Stimulated activated CD4-positive, alpha-beta T cell treated with anti-CD3 and anti-CD28 coated beads, Interleukin-4, amount 100 ng/mL, for 4 hours (primary cell): ENCODE measurements around the gene SUPT5H.
"Not testable (repeated sequence)": the region's sequence is repeated elsewhere in the genome, so short reads cannot be mapped to it uniquely, and the experiment has no call there.

Experiments used
- DNase-seq, 2 experiments: peaks; one replicate each; pipeline ENCODE4 v3.0.0-alpha.2; 2020

The SUPT5H gene

DNA sequence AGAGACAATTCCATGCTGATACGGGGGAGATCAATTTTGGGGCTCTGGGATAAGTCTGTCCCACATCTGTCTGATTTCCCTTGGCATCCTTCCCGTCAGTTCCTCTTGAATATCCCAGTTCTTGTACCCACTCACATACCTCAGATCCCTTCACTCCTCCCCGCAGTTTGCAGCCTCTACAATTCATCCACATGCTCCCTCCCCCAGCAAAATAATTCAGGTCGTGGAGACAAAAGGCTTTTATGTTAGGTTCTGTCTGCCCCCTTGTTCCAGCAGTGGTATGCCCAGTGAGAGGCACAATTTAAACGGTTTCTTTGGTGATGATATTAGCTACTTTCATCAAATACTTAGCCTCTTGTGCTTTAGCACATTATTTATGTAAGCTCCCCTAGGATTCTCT is 19.2 kb upstream of the SUPT5H start:
- no peak for DNase-seq

DNA sequence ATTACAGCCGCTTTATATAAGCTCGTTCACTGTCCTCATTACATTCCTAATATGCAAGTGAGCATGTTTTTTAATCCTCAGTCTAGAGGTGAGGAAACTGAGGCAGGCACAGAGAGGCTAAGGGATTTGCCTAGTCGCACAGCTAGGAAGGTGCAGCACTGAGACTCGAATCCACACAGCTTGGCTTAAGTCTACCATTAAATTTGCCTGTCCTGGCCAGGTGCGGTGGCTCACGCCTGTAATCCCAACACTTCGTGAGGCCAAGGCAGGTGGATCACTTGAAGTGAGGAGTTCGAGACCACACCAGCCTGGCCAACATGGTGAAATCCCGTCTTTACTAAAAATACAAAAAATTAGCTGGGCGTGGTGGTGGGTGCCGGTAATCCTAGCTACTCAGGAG is 17.7 kb upstream of the SUPT5H start:
- DNase-seq, result no peak

DNA sequence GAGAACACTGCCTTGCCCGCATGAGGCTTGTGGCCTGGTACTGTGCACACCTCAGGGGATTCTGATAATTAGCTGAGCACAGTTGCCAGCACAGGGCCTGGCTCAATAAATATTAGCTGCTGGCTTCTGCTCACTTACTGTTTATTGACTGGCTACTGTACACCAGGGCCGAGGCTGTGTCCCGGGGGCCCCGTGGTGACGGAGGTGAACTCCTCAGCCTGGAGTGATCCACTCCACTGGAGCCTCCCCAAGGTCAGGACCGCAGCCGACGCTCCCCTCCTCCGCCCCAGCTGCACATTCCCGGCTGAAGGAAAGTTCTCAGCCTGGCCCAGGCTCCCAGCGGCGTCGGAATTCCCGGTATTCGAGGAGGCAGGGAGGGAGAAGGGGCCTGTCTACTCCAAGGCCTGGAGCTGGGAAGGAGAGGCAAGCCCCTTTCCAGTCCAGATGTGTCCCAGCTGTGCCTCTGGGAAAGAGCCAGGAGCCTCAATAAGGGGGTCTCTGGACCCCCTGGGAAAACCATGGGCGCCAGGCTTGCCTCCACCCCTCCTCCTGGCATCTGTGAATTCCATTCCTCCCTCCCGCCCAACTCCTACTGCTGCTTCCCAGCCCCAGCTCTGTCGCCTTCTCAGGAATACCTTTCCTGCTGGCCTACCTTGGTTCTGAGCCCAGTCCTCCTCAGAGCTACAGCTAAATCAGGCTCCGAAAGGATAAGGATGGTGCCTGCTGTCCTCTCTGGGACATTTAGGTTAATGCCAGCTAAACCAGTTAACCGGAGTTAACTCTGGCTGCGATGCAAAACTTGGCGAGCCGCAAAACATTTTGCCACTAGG is 16.9 kb upstream of the SUPT5H start:
- DNase-seq, result no peak

DNA sequence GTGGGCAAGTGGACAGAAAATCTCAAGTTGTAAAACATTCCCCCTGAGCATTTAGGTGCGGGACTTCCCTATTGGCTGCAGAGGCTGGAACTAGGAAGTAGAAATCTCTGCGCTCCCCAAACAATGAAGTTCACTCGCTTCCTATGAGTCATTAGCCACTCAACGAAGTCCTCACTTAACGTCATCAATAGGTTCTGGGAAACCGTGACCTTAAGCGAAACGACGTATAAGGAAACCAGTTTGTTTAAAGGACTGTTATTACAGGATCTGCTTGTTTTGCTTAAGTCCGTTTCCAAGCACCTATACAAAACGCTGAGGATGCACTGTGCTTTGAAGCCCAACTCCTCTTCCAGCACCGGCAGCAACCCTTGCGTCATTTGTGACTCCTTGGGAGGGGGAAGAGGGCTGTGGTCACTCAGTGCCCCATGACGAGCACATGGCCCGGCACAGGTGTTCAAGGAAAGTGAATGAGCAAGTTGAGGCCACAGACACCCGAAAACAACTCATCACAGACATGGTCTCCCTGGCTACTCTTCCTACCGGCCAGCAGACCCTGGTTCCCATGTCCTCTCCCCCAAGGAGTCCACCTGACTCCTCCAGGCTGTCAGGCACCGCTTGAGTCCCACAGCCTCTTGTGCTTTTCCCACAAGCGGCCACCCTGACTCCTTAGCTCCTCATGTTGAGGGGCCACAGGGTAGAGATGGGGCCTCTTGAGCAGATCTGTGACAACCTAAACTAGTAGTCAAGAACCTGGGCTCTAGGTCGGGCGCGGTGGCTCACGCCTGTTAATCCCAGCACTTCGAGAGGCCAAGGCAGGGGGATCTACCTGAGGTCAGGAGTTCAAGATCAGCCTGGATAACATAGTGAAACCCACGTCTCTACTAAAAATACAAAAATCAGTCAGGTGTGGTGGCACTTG is 14.4 kb upstream of the SUPT5H start:
- DNase-seq, result peak in 1 of 2 experiments; percentile 44

DNA sequence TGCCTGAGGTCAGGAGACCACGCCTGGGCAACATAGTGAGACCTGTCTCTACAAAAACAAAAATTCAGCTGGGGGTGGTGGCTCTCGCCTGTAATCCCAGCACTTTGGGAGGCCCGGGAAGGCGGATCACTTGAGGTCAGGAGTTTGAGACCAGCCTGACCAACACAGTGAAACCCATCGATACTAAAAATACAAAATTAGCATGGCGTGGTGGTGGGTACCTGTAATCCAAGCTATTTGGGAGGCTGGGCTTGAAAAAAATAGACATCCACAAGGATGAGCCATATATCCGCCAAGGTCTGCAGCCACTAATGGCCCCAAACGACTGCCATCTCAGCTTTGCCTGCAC is 12.7 kb upstream of the SUPT5H start:
- DNase-seq, result no peak

DNA sequence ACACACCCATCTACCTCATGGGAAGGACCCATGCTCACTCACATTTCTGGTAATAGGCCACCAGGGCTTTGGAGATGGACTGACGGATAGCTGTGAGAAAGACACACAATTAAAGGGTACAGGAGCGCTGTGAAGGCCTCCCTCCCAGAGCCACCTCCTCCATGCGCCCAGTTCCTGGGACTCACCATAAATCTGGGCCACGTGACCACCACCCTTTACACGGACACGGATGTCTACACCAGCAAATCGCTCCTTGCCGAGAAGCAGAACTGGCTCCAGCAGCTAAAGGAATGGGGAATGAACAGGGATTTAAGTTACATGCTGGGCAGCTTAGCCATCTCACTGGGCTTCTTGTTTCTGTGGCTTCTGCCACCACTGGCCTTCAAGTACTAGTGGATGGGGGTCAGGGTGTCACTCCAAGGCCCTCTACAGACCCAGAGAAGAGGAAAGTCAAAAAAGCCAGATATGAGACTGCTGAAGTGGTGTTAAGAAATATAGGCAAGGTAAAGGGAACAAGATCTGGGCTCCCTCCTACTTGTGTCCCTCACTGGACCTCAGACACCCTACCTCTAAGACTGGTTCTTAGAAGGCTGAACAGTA is 11.8 kb upstream of the SUPT5H start:
- DNase-seq, result no peak

DNA sequence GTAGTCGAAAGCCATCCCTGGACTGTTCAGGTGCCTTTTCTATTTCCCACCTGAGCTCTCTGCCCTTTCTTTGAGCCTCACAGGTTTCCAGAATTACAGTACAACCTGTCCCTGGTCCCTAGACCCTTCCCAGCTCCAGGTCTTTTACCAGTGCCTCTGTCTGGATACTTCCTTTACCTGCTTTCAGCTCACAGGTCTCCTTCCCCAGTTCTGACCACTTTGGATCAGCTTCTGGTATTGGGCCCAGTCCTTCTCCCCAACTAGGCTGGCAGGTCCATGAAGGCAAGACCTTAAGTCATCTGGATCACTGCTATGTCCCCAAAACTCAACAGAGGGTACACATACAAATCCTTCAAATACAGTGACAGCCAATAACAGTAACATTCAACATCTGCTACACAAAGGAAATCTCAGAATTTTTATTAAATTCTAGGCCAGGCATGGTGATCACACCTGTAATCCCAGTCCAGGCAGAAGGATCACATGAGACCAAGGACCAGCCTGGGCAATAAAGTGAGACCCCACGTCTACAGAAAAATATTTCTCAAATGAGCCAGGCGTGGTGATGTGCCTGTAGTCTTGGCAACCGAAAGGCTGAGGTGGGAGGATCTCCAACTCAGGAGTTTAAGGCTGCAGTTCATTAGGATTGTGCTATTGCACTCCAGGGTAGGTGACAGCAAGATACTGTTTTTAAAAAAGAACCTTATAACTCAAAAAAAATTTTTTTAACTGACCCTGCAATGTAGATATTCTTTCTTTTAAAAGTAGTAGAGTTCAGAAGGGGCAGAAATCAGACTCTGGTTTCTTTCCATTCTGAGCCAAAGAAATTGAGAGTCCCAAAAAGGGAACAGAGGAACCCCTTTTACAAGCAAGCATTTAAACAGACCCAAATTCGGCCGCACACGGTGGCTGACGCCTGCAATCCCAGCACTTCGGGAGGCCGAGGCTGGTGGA is 11.0 kb upstream of the SUPT5H start:
- no peak for DNase-seq

DNA sequence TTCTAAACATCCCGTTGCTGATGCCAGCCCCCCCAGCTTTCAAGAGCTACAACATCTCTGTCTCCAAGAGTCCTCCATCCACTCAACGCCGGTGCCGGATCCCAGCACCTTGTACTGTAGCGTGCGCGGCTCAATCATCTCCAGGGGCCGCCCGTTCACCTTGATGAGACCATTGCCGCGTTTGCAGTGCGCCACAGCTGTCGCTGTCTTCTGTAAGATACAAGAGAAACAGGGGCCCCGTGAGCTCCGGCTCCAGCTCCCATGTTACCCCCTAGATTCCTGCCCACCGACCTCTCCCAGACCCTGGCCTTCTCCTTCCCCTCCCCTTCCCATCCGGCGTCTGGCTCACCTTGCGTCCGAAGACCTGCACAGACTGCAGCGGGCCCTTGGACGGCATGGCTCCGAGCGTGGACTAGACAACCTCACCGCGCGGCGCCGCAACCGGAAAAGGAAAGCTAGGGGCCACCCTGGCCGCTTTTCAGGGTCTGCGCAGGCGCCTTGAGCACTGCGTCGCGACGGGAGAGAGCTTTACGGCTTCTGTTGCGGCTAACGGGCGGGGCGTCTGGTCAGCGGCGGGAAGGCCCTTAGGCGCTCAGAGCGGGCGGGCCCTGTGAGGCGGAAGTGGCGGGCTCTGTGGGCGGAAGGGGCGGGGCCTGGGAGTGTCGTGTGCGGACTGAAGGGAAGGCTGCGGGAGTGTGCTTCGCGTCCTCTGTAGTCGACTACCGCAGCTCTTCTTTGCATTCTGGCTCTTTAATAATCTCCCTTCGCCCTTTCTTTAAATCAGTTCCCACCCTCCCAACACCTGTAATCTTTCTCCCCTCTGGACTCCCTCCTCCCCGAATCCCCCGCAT is 9.7 kb upstream of the SUPT5H start, which contains the start of gene RPS16:
Gene RPS16 (minus strand): TSS at position 451 of the 851 bp plus-strand sequence. CDS start 54 bp downstream, at position 397.
- peak; percentile 99 for DNase-seq

DNA sequence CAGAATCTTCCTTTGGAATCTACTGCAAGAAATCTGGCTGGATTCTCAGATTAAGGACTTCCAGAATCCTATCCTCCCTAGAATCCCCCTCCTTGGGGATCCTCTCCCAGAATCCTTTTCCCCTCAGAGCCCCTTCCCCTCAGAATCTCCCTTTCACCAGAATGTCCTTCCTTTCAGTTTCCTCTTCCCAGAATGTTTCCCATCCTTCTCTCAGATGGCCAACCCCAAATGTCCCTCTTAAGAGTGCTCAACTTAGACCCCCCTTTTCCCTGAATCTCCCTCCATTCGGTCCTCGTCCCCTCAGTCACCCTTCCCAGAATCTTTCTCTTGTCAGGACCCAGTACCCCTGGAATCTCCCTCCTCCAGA is 9.0 kb upstream of the SUPT5H start:
- DNase-seq, result no peak

DNA sequence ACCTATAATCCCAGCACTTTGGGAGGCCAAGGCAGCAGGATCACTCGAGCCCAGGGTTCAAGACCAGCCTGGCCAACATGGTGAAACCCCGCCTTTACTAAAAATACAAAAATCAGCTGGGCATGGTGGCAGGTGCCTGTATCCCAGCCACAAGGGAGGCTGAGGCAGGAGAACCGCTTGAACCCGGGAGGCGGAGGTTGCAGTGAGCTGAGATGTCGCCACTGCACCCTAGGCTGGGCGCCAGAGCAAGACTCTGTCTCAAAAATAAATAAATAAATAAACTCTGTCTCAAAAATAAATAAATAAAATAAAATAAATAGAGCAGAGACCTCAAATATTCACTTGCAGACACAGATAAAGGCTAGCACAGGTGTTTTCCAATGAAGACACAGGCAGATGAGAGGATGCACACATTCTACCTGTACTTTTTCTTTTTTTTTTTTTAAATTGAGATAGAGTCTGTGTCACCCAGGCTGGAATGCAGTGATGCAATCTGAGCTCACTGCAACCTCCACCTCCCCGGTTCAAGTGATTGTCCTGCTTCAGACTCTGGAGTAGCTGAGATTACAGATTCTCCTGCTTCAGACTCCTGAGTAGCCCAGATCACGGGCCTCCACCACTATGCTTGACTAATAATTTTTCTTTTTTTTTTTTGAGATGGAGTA is 7.0 kb upstream of the SUPT5H start:
- DNase-seq, result no peak

DNA sequence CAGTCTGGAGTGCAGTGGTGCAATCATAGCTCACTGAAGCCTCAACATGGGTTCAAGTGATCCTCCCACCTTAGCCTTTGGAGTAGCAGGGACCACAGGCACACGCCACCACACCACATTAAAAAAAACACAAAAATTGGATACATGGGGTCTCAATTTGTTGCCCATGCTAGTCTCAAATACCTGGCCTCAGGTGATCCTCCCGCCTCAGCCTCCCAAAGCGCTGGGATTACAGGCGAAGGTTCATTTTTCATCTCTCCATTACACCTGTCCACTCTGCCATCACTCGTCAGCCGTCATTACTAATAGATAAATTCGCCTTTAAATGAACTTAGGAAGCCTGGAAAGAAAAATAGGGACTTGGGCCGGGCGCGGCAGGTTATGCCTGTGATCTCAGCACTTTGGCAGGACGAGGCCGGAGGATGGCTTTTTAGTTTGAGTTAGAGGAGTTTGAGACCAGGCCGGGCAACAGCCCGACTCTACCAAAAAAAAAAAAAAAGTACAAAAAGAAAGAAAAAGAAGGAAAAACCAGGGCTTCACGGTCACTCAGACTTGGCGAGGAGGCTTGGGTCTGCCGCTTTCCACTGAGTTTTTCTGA is 685 bp upstream of the SUPT5H start:
- DNase-seq, result no peak

DNA sequence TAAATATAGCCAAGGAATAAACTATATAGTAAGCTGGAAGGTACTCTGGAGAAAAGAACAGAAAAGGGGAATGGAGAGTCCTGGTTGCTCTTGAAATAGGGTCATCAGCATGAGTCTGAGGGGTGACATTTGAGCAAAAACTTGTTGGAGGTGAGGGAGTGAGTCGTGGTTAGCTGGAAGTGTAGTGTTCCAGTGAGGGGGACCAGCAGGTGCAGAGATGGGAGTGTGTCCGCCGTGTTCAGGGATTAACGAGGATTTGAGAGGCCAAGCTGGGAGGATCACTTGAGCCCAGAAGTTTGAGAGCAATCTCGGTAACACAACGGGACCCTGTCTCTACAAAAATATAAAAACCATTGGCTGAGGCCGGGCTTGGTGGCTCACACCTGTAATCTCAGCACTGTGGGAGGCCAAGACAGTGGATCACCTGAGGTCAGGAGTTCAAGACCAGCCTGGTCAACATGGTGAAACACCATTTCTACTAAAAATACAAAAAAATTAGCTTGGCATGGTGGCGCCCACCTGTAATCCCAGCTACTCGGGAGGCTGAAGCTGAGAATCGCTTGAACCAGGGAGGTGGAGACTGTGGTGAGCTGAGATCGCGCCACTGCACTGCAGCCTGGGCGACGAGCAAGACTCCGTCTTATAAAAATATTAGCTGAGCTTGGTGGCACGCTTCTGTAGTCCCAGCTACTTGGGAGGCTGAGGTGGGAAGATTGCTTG is 1.1 kb downstream of the SUPT5H start:
- DNase-seq, result no peak

DNA sequence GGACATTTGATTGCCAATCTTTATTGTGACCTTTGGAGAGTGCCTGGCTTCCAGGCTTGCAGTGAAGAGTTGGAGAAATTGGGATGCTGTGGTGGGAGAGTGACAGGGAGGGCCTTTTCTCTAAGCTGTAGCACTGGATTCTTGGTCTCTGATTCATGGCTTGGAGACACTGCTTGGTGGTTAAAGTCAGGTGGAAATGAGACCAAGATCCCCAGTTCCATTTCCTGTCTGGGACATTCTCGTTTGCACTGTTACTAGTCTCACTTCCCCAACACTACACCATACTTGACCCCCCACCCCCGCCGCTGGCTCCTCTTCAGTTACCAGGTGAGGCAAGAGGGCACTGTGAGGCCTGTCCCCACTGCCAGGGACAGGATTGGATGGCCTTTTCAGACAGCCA is 2.9 kb downstream of the SUPT5H start:
- DNase-seq, result no peak

DNA sequence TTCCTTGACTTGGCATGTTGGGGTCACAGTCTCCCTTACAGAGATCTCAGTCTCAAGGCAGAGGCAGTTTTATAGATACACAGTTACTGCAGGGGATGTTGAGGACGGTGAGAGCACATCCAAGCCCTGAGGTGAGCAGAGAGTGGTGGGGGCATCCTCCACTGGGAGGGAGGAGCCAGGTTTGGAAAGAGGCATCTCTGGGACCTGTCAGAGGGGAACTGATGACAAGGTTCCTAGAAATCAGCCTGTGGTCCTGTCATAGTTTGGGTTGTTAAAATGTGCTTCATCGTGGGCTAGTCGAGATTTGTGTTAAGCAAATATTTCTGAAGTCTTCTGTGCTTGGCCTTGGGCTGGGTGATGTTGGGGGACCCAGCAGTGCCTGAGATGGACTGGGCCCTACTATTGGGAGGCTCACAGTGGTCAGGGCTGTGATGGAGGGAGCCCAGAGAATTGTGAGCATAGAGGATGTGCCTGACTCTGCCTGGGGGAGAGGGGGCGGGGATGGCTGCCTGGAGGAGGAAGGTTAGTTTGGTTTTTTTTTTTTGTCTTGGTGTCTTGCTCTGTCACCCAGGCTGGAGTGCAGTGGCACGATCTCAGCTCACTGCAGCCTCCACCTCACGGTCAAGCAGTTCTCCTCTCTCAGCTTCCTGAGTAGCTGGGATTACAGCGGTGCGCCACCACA is 3.9 kb downstream of the SUPT5H start:
- DNase-seq, result no peak

DNA sequence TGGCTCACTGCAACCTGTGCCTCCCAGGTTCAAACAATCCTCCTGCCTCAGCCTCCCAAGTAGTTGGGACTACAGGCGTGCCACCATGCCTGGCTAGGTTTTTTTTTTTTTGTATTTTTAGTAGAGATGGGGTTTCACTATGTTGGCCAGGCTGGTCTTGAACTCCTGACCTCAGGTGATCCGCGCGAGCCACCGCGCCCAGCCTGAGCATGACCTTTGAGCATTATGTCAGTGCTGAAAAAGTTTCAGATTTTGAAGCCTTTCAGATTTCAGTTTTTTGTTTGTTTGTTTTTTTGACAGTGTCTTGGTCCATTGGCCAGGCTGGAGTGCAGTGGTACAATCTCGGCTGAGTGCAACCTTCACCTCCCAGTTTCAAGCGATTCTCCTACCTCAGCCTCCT is 5.9 kb downstream of the SUPT5H start:
- not testable (repeated sequence) for DNase-seq

DNA sequence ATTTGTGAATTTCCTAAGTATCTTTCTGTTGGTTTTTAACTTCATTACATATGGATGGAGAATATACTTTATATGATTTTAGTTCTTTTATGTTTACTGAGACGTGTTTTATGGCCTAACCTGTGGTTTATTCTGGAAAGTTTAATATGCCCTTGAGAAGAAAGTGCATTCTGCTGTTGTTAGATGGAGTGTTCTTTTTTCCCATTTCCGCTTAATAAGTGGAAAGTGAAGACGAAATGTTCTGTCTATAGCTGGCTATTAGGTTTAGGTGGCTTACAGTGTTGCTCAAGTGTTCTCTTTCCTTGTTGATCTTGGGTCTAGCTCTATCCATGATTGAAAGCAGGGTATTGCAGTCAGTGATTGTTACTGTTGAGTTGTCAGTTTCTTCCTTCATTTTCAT is 18.0 kb downstream of the SUPT5H start:
- DNase-seq, result no peak

DNA sequence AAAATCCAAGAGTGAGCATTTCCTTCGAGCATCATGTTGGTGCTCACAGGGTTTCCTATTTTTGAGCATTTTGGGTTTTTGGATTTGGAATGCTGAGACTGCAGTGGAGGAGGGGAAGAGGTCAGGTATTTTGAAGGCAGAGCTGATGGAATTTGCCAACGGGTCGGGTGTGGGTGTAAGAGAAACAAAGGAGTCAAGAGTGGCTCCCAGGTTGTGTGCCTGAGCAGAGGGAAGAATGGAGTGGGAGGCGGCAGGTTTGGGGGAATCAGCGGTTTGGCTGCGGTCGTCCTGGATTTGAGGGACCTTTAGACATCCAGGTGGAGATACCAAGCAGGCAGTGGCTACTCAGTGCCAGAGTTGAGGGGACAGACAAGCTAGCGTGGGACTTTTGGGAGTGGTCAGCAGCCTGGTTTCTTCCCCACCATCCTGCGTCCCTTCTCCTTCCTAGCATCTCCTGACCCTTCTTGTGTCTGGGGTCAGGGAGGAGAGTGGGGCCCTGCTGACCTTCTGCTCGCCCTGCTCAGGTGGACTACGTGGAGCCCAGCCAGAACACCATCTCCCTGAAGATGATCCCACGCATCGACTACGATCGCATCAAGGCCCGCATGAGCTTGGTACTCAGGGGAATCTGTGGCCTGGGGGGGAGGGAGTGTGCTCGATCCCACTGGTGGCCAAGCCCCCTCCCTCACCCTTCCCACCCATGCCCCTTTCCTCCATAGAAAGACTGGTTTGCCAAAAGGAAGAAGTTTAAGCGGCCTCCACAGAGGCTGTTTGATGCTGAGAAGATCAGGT is 20.8 kb downstream of the SUPT5H start:
- no peak for DNase-seq

DNA sequence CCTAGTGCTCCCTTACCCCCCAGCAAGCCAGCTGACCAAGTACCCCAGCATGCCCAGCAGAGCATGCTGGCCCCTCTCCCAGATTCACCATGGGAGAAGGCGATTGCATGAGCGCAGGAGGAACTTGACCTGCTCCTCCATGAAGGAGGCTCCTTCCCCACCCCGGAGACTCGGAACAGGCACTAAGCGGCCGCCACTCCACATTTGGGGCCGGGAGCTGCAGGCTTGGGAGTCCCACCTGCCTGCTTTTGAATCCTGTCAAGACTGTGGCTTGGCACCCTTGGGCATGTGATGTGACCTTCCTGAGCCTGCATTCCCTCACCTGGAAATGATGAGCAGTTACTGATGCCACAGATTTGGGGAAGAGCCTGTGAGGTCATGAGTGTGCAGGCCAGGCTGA is 22.6 kb downstream of the SUPT5H start:
- DNase-seq, result no peak
